ENCODE measurements around the gene MESD.

MESD gene

DNA sequence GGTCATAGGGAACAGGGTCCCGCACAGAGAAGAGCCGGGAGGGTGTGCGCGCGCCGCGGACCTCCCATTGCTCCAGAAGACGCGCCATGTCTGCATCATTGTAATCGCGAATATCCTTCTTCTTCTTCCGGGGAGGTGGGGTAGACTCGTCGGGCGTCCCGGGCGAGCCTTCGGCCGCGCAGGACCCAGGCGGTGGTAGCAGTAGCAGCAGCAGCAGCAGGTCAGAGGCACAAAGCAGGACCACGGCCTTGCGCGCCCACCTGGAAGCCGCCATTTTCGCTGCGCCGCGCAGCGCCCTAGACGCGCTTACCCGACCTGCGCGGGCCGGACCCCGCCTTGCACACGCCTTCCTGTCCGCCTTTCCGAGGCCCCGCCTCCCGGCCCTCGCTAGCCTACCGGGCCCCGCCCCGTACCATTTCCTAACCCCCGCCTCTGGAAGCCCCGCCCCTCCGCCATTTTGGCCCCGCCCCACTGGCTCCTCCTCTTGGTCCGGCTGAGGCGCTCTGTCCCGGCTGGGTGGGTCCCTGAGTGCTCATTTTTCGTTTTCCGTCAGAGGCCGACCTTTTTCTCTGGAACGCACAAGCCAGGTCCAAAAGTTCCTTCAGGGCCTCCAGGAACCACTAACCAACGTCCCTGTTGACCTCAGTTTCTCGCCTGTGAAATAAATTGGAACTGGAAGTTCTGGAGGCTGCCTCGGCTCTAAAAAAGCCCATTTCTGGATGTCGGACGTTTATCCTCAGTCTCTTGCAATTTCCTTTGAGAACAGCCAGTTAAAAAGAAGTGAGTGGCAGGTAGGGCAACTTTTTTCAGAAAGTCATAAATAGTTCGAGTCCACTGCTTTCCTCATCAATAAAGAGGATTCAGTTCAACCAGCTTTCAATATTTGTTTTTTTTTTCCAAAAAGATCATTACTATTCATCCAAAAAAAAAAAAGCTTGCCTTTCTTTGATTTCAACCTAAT lies at the start of gene MESD:
Gene MESD, minus strand, starts transcription at position 302 of the 961 bp plus-strand sequence. Its CDS starts 28 bp downstream, at position 274.
- H3K27ac ChIP-seq = peak within 1 kb of the TSS; percentile 79
- CTCF ChIA-PET = no interaction called here
- TF ChIP-seq, protein P1, sequence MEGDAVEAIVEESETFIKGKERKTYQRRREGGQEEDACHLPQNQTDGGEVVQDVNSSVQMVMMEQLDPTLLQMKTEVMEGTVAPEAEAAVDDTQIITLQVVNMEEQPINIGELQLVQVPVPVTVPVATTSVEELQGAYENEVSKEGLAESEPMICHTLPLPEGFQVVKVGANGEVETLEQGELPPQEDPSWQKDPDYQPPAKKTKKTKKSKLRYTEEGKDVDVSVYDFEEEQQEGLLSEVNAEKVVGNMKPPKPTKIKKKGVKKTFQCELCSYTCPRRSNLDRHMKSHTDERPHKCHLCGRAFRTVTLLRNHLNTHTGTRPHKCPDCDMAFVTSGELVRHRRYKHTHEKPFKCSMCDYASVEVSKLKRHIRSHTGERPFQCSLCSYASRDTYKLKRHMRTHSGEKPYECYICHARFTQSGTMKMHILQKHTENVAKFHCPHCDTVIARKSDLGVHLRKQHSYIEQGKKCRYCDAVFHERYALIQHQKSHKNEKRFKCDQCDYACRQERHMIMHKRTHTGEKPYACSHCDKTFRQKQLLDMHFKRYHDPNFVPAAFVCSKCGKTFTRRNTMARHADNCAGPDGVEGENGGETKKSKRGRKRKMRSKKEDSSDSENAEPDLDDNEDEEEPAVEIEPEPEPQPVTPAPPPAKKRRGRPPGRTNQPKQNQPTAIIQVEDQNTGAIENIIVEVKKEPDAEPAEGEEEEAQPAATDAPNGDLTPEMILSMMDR (conservative IDR thresholded peaks at IDR 0.05; ENCODE audit: low read depth) = no peak
- DNase-seq (ENCODE audit: low spot score) = peak; percentile 99
- POLR2A ChIA-PET (ENCODE audit: low non-redundant PET) = interaction anchor here (0.8 to 0.9 kb wide), 2 partner anchors 11 to 103 kb away, joined by 3 read pairs; partner anchors contain the start of gene TLNRD1

DNA sequence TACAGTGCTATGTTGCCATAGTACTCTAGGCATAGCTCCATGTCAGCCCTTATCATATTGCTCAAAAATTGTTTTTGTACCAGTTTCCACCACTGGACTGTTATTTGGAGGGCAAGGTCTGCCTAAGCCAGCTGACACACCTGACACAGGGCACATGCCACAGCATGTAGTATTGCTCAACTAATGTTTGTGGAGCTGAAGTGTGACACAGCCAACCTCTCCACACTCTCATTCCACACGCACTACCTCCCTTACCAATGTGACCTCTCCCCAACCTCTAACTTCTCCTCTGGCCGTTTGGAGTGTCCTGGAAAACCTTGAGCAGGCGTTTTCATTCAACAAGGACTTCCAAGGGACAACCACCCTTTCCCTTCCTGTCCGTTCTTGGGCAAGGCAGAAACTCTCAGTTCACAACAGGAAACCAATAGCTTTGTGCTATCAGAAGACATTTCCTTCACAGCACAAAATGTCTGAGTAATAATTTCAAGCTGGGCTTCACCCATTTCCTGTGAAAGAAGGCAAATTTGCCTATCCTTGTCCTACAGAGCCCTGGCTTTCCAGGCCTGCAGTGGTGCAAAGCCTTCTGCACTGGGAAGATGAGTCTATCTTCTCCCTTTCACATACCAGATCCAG lies 49.5 kb upstream of the MESD start:
- ChIA-PET POLR2A (ENCODE audit: low non-redundant PET) (no interaction called here), CTCF (no interaction called here)
- peak overlapping the region; percentile 24; the same call in 1 of the 2 replicates for H3K27ac ChIP-seq
- peak; percentile 38 for DNase-seq (ENCODE audit: low spot score)
- TF ChIP-seq, protein P1 (conservative IDR thresholded peaks at IDR 0.05; ENCODE audit: low read depth) = no peak

DNA sequence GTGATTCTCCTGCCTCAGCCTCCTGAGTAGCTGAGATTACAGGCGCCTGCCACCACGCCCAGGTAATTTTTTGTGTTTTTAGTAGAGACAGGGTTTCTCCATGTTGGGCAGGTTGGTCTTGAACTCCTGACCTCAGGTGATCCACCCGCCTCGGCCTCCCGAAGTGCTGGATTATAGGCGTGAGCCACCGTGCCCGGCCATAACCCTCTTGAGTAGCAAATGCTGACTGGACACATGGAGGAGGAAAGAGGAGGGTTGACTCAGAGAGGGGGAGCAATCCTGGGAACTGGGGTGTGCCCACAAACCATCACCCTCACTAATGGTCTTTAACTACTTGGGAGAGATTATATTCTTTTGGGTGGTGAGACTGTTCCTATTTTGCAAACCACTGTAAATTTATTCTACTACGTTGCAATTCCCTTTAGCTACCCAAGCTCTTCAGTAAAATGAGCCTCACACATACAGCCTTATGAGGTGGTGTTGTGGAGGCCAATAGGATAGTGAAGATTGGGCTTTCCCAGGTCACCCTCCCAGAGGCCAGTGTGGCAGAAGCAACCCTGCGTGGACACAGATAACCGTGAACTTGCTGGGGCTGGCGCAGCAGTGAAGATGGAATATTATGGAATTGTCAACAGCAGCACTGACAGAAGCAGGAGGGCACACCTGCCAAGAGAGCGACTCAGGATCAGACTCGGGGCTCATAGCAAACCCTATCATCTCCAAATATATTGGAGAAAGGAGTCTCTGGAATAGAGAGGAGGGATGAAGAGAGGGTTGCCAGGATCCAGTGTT lies 48.5 kb upstream of the MESD start:
- no peak for DNase-seq (ENCODE audit: low spot score)
- TF ChIP-seq, protein P1 (conservative IDR thresholded peaks at IDR 0.05; ENCODE audit: low read depth) = no peak
- POLR2A ChIA-PET (ENCODE audit: low non-redundant PET) = no interaction called here
- CTCF ChIA-PET = no interaction called here
- H3K27ac ChIP-seq = no peak overlapping the region

DNA sequence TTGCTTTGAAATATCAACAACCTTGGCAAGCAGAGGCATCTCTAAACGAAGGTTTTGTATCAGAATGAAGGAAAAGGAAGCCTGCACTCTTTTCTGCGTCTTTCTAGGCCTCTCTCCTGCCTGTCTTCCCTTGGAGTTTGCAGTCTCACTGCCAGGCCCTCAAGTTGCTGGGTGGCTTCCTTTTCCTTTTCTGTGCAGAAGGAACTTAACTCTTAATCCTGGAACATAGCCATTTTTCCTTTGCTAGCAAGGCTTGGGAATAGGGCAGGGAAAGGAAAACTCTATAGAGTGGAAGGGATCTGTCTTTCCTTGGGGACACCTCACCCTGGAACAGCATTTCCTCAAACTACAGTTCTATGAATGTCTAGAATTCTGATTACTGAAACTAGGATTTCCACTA lies 43.9 kb upstream of the MESD start:
- no peak overlapping the region for H3K27ac ChIP-seq
- POLR2A ChIA-PET (ENCODE audit: low non-redundant PET) = no interaction called here
- no peak for DNase-seq (ENCODE audit: low spot score)
- CTCF ChIA-PET = no interaction called here
- TF ChIP-seq, protein P1 (conservative IDR thresholded peaks at IDR 0.05; ENCODE audit: low read depth) = no peak

DNA sequence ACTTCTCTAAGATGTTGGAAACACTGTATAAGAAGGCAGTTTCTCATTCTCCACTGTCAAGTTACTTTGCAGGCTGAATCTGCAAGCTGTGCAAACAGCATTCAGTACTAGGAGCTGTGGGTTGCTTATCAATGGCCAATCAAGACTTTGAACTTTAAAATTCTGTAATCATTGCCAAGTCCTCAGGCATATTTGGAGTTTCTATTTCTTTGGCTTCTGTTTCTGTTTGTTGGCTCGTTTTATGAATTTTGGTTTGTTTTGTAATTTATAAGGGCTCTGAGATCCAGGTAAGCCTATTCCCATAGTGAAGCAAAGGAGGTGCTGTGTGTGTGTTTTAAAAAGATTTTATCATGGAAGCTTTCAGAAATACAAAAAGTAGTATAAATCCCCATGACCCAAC lies 43.2 kb upstream of the MESD start:
- TF ChIP-seq, protein P1 (conservative IDR thresholded peaks at IDR 0.05; ENCODE audit: low read depth) = no peak
- DNase-seq (ENCODE audit: low spot score) = no peak
- ChIA-PET POLR2A (ENCODE audit: low non-redundant PET) (no interaction called here), CTCF (interaction anchor here (0.6 to 1.8 kb wide), 2 partner anchors 16 to 270 kb away, joined by 3 to 4 read pairs; no protein-coding TSS in a partner anchor)
- H3K27ac ChIP-seq = no peak overlapping the region

DNA sequence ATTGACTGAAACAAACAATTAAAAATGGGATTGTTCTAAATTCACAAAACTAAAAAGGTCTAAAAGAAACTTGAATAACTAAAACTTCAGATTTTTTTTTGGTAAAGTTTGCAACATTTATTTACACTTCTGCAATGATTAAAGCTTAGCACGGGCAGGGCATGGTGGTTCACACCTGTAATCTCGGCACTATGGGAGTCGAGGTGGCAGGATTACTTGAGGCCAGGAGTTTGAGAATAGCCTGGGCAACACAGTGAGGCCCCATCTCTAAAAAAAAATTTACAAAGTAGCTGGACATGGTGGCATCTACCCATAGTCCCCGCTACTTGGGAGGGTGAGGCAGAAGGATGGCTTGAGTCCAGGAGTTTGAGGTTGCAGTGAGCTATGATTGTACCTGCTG lies 42.7 kb upstream of the MESD start:
- TF ChIP-seq, protein P1 (conservative IDR thresholded peaks at IDR 0.05; ENCODE audit: low read depth) = no peak
- CTCF ChIA-PET = interaction anchor here (0.6 to 1.8 kb wide), 2 partner anchors 16 to 269 kb away, joined by 3 to 4 read pairs; no protein-coding TSS in a partner anchor
- H3K27ac ChIP-seq = no peak overlapping the region
- no peak for DNase-seq (ENCODE audit: low spot score)
- POLR2A ChIA-PET (ENCODE audit: low non-redundant PET) = no interaction called here

Data from RWPE1 (cell line).